ENCODE measurements around the gene XPOT. TPM values are rescaled to one million over a fixed set of nuclear protein-coding genes. Genes with fewer than 3 reads are reported as not detected.

XPOT gene
- total RNA-seq, 1 experiment from 2014 or later, result 298 TPM

DNA sequence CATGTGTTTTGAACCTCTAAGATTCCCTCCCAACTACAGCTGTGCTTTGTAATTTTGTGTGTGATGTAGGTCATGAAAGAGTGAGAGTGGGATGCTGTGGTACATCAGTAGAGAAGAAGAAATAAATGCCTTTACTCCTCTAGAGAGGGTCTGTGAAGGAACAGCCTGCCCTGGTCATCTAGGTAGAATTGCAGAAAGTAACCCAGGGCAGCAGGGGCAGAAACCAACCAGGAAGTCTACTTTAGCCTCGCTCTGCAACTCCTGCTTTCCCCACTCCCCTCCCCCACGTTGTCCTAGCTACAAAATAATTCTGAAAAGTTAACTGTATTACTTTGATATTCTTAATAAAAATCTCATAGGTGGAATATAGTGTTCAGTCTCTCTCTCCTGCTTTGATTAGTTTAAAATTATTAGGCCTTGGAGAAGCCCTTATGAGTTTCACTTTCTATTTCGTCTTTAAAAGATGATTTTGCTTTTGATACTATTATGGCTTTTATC lies 55.3 kb downstream of the XPOT start:
- DNase-seq (ENCODE audit: unreplicated experiment), result no peak
- intact Hi-C loops (cut with micrococcal nuclease), result loop anchor here (10.0 kb wide), 1 partner anchor 235 kb away; no protein-coding TSS in a partner anchor
- no TSS peak for BruUV-seq (replicated peaks)
- H3K27ac Mint-ChIP-seq (ENCODE audit: low read depth, unreplicated experiment), result peak overlapping the region; percentile 92
- no peaks in the 10 kb centered on the region for H3K9me3 Mint-ChIP-seq (ENCODE audit: unreplicated experiment)
- ChIA-PET POLR2A (interaction anchor here (0.7 to 1.4 kb wide), 6 partner anchors 8 to 251 kb away, joined by 3 to 7 read pairs (median 3); partner anchors contain the start of gene TBK1), CTCF (no interaction called here)
- H3K4me1 Mint-ChIP-seq (ENCODE audit: insufficient read depth, unreplicated experiment), result peaks cover 21% of the 10 kb centered on the region
- H3K4me3 Mint-ChIP-seq (ENCODE audit: unreplicated experiment), result peak overlapping the region; percentile 68
- H3K27me3 Mint-ChIP-seq (ENCODE audit: insufficient read depth, unreplicated experiment), result no peaks in the 10 kb centered on the region
- H3K36me3 Mint-ChIP-seq (ENCODE audit: insufficient read depth, unreplicated experiment), result peaks cover 61% of the 10 kb centered on the region
- TF ChIP-seq, protein P1, sequence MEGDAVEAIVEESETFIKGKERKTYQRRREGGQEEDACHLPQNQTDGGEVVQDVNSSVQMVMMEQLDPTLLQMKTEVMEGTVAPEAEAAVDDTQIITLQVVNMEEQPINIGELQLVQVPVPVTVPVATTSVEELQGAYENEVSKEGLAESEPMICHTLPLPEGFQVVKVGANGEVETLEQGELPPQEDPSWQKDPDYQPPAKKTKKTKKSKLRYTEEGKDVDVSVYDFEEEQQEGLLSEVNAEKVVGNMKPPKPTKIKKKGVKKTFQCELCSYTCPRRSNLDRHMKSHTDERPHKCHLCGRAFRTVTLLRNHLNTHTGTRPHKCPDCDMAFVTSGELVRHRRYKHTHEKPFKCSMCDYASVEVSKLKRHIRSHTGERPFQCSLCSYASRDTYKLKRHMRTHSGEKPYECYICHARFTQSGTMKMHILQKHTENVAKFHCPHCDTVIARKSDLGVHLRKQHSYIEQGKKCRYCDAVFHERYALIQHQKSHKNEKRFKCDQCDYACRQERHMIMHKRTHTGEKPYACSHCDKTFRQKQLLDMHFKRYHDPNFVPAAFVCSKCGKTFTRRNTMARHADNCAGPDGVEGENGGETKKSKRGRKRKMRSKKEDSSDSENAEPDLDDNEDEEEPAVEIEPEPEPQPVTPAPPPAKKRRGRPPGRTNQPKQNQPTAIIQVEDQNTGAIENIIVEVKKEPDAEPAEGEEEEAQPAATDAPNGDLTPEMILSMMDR (IDR thresholded peaks at IDR 0.05; ENCODE audit: unreplicated experiment), result no peak

DNA sequence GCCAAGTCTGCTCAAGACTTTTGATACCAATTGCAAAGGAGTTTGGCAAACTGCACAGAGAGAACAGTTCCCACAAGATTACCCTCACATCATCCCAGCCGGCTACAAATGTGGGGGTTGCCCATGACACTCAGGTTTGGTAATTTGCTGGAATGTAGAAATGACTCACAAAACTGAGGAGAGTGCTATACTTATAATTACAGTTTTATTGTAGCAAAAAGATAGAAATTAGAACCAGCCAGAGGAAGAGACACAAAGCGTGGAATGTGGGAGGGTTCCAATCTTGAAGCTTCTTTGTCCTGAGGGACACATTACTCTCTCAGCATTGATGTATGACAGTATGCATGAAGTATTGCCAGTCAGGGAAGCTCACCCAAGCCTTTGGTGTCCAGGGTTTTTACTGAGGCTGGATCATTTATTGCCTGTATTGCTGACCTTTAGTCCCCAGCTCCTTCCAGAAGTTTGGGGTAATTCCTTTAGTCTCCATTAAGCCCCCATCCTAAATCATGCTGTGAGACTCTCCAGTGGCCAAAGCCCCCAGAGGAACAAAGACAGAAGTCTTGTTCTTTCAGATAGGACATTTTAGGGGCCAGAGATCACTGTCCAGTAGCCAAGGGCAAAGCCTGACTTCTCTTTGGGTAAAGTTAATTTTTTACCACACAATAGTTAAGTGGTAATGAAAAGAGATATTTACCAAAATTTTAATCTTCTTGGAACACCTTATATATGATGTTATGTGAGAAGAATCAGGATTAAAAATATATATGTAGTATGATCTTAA lies 57.6 kb downstream of the XPOT start:
- Mint-ChIP-seq H3K9me3 (ENCODE audit: unreplicated experiment) (no peaks in the 10 kb centered on the region), H3K4me3 (ENCODE audit: unreplicated experiment) (no peak overlapping the region), H3K36me3 (ENCODE audit: insufficient read depth, unreplicated experiment) (peaks cover 74% of the 10 kb centered on the region), H3K4me1 (ENCODE audit: insufficient read depth, unreplicated experiment) (peaks cover 21% of the 10 kb centered on the region), H3K27ac (ENCODE audit: low read depth, unreplicated experiment) (peak overlapping the region; percentile 91), H3K27me3 (ENCODE audit: insufficient read depth, unreplicated experiment) (no peaks in the 10 kb centered on the region)
- TF ChIP-seq, protein P1 (IDR thresholded peaks at IDR 0.05; ENCODE audit: unreplicated experiment), result no peak
- ChIA-PET CTCF (no interaction called here), POLR2A (interaction anchor here (1.1 kb wide), 1 partner anchor 11 kb away, joined by 7 read pairs; the partner anchor contains the start of gene TBK1)
- intact Hi-C loops (cut with micrococcal nuclease), result no loop called here
- no TSS peak for BruUV-seq (replicated peaks)
- peak; percentile 87 for DNase-seq (ENCODE audit: unreplicated experiment)

DNA sequence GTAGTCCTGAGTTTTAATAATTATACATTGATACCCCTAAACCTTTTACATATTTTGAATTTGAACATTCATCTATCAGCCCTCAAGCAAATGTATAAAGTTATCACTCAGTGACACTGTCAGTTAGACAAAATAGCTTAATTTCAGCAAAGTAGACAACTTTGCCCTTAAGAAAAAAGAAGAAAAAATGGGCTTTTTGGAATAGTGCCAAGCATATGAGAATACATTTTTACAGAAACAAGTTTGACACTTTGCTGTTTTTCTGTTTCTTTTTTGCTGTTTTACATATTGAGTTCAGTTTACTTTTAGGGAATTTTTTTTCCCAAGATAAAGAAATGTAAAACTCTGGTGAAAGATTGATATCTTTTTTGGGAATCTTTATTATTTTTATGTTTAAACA lies 62.0 kb downstream of the XPOT start:
- Mint-ChIP-seq H3K4me3 (ENCODE audit: unreplicated experiment) (no peak overlapping the region), H3K27ac (ENCODE audit: low read depth, unreplicated experiment) (no peak overlapping the region), H3K9me3 (ENCODE audit: unreplicated experiment) (no peaks in the 10 kb centered on the region), H3K36me3 (ENCODE audit: insufficient read depth, unreplicated experiment) (peaks cover 90% of the 10 kb centered on the region), H3K27me3 (ENCODE audit: insufficient read depth, unreplicated experiment) (no peaks in the 10 kb centered on the region), H3K4me1 (ENCODE audit: insufficient read depth, unreplicated experiment) (peaks cover 7% of the 10 kb centered on the region)
- TF ChIP-seq, protein P1 (IDR thresholded peaks at IDR 0.05; ENCODE audit: unreplicated experiment), result no peak
- CTCF ChIA-PET, result no interaction called here
- POLR2A ChIA-PET, result interaction anchor here (0.7 kb wide), 1 partner anchor 673 kb away, joined by 3 read pairs; no protein-coding TSS in a partner anchor
- intact Hi-C loops (cut with micrococcal nuclease), result no loop called here
- no TSS peak for BruUV-seq (replicated peaks)
- DNase-seq (ENCODE audit: unreplicated experiment), result no peak

DNA sequence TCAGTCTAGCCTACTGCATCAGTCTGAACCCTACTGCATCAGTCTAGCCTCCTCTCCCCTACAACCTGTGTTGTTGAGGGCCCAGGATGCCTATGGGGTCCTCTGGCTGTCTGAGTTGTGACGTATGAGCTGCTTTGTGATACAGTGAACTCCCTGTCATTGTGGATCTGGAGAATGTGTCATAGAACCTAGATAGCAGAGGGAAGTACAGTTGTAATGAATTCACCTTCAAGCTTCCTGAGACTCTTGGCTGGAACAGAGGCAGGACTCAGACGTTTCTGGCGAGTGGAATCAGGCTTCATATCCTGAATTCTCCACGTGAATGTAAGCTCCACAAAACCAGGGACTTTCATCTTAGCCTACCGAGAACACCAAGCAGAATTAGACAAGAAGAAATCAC lies 64.8 kb downstream of the XPOT start:
- DNase-seq (ENCODE audit: unreplicated experiment), result no peak
- ChIA-PET CTCF (no interaction called here), POLR2A (interaction anchor here (1.3 kb wide), 1 partner anchor 16 kb away, joined by 3 read pairs; no protein-coding TSS in a partner anchor)
- no peaks in the 10 kb centered on the region for H3K4me1 Mint-ChIP-seq (ENCODE audit: insufficient read depth, unreplicated experiment)
- H3K27me3 Mint-ChIP-seq (ENCODE audit: insufficient read depth, unreplicated experiment), result no peaks in the 10 kb centered on the region
- intact Hi-C loops (cut with micrococcal nuclease), result no loop called here
- peaks cover 87% of the 10 kb centered on the region for H3K36me3 Mint-ChIP-seq (ENCODE audit: insufficient read depth, unreplicated experiment)
- no peaks in the 10 kb centered on the region for H3K9me3 Mint-ChIP-seq (ENCODE audit: unreplicated experiment)
- no peak overlapping the region for H3K4me3 Mint-ChIP-seq (ENCODE audit: unreplicated experiment)
- TF ChIP-seq, protein P1 (IDR thresholded peaks at IDR 0.05; ENCODE audit: unreplicated experiment), result no peak
- H3K27ac Mint-ChIP-seq (ENCODE audit: low read depth, unreplicated experiment), result no peak overlapping the region
- BruUV-seq (replicated peaks), result no TSS peak
